Transverse colon (tissue), 4 donors: ENCODE results near the gene EIF4E3. TPM values are rescaled to one million over a fixed set of nuclear protein-coding genes. Genes with fewer than 3 reads are reported as not detected.

Experiments
- DNase-seq: peaks from one replicate; pipeline ENCODE4 v3.0.0-alpha.2; 2019
- H3K27ac ChIP-seq, 4 donors: fragments of 200-600 bp; sonication (generic); 2 replicates each; pipeline ENCODE4 v1.5.1; 2016 to 2018; ENCODE audit warnings: inconsistent platforms in 4 of 4
- H3K27me3 ChIP-seq: fragments of 200-600 bp; sonication (generic); 2 replicates; pipeline ENCODE4 v1.5.1; 2017; ENCODE audit warnings: inconsistent platforms
- H3K36me3 ChIP-seq, 4 donors: fragments of 200-600 bp; sonication (generic); 2 replicates each; pipeline ENCODE4 v1.5.1; 2017 to 2019; ENCODE audit warnings: inconsistent platforms in 4 of 4
- H3K4me1 ChIP-seq, 4 donors: fragments of 200-600 bp; sonication (generic); 2 replicates each; pipeline ENCODE4 v1.5.1; 2017 to 2020; ENCODE audit warnings: inconsistent platforms in 4 of 4
- H3K4me3 ChIP-seq, 4 donors: fragments of 200-600 bp; sonication (generic); 1 replicate in 1 of 4; 2 replicates in 3 of 4; pipeline versions ENCODE4 v1.5.1 to v1.6.1; 2017 to 2019; ENCODE audit warnings: inconsistent platforms in 4 of 4
- H3K9me3 ChIP-seq, 2 donors: fragments of 200-600 bp; sonication (generic); 2 replicates each; pipeline ENCODE4 v1.5.1; 2017 to 2019; ENCODE audit warnings: inconsistent platforms in 2 of 2
- EP300 ChIP-seq: sonication (generic); formaldehyde crosslinking; IDR thresholded peaks from one replicate; pipeline ENCODE4 v1.6.1; 2017; ENCODE audit warnings: antibody characterized with exemption, low read depth
- POLR2A ChIP-seq: fragments of 450-650 bp; IDR thresholded peaks from one replicate; pipeline ENCODE4 v1.6.1; 2016; ENCODE audit warnings: antibody characterized with exemption, mild to moderate bottlenecking, moderate library complexity
- POLR2AphosphoS5 ChIP-seq, 3 donors: sonication (generic); formaldehyde crosslinking; IDR thresholded peaks; one replicate each; pipeline ENCODE4 v1.6.1; 2016; ENCODE audit warnings: antibody characterized with exemption in 3 of 3
- WGBS, 2 donors: methylation state at CpG; one replicate each; pipeline ENCODE4 v1.1.5; 2018; ENCODE audit warnings: low coverage in 1 of 2; 5-methylcytosine and 5-hydroxymethylcytosine counted together
- in situ Hi-C, 4 donors: fragments of 200-750 bp; cut with MboI; loops; one replicate each; pipeline versions ENCODE4 v1.15.0 to v1.15.1; 2017; ENCODE audit warnings: low sequenced_read_pairs in 3 of 4, low pct_ligation_motif_present in 1 of 4, low pct_unique_long_range_greater_than_20kb in 1 of 4
- intact Hi-C: fragments of 100-400 bp; cut with DNase I; formaldehyde crosslinking; loops from one replicate; pipeline ENCODE4 v1.15.1; 2023; ENCODE audit warnings: low total_unique reads
- total RNA-seq, 4 donors: library from RNA; depleted of rRNA; stranded (reverse); fragments of >200 nt; gene quantifications; one replicate each; pipeline ENCODE4 v1.1.0, GENCODE V29; 2016
- TF ChIP-seq, protein P1 (sequence below), 5 experiments: fragments of 200-600 bp in 3 of 5; fragments of 450-650 bp in 2 of 5; sonication (generic) in 3 of 5; IDR thresholded peaks; 1 replicate in 2 of 5; 2 replicates in 3 of 5; pipeline ENCODE4 v1.5.1; 2016 to 2017; ENCODE audit warnings: antibody characterized with exemption in 5 of 5, inconsistent platforms in 3 of 5, mild to moderate bottlenecking in 2 of 5, moderate library complexity in 1 of 5

The EIF4E3 gene
- total RNA-seq, 4 donors from 2014 or later = 6.0 to 35.6 (median 19.4) TPM

- Histone ChIP-seq H3K4me1 (peaks cover 11 to 45% (median 30%) of the 10 kb centered on the region in 4 donors), H3K9me3 (no peaks in the 10 kb centered on the region), H3K27ac (peak overlapping the region; percentile 69 to 78 (median 74)), H3K4me3 (no peak overlapping the region), H3K27me3 (no peaks in the 10 kb centered on the region), H3K36me3 (no peaks in the 10 kb centered on the region)
- TF ChIP-seq POLR2A (no peak), POLR2AphosphoS5 (IDR thresholded peaks at IDR 0.05) (no peak), EP300 (no peak)
- TF ChIP-seq, protein P1, sequence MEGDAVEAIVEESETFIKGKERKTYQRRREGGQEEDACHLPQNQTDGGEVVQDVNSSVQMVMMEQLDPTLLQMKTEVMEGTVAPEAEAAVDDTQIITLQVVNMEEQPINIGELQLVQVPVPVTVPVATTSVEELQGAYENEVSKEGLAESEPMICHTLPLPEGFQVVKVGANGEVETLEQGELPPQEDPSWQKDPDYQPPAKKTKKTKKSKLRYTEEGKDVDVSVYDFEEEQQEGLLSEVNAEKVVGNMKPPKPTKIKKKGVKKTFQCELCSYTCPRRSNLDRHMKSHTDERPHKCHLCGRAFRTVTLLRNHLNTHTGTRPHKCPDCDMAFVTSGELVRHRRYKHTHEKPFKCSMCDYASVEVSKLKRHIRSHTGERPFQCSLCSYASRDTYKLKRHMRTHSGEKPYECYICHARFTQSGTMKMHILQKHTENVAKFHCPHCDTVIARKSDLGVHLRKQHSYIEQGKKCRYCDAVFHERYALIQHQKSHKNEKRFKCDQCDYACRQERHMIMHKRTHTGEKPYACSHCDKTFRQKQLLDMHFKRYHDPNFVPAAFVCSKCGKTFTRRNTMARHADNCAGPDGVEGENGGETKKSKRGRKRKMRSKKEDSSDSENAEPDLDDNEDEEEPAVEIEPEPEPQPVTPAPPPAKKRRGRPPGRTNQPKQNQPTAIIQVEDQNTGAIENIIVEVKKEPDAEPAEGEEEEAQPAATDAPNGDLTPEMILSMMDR (IDR thresholded peaks at IDR 0.05) = no peak
- 48 to 54% methylated on average over 6 to 7 of the region's 7 CpGs for WGBS, 2 donors
- DNase-seq = peak; percentile 58
- in situ Hi-C loops = no loop called here
- intact Hi-C loops = no loop called here
Measured at GRCh38 chr3:71695000-71695482, 30.2 kb downstream of the EIF4E3 start.

DNA sequence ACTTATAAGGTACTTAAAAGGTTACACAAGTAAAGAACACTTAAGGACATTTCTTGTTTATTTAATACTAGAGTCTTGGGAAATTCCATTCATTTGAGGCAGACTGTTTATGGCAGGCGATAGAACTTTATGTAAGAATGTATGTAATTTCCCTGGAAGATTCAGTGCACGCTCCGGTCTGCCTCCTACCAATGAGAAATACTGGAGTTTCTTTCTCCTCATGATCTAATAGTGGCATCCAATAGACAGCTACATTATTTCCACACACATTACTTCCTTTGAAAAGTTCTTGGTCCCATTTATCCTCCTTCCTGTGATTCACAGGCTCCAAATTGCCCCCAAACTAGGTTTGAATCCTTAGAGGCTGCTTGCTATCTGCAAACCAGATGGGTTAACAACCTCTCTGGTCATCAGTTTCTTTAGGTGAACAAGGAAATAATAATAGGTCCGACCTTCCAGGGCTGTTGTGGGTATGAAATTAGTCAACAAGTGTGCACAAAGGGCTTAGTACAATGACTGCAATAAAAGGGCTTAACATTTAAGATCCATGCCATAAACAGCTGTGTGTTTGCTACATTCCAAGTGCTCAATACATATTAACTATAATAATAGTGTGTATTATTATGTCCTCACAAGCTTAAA is 30.7 kb downstream of the EIF4E3 start:
- no peaks in the 10 kb centered on the region for H3K36me3 ChIP-seq
- H3K27me3 ChIP-seq = no peaks in the 10 kb centered on the region
- in situ Hi-C loops (no loop called here), intact Hi-C loops (no loop called here)
- TF ChIP-seq POLR2AphosphoS5 (IDR thresholded peaks at IDR 0.05) (peak in 1 of 3 donors; percentile 21), EP300 (no peak), POLR2A (no peak)
- TF ChIP-seq, protein P1 (IDR thresholded peaks at IDR 0.05) = no peak
- H3K4me1 ChIP-seq = peaks cover 11 to 50% (median 32%) of the 10 kb centered on the region in 4 donors
- peak overlapping the region; percentile 69 to 78 (median 74) for H3K27ac ChIP-seq
- peak; percentile 51 for DNase-seq
- WGBS, 2 donors = 25 to 34% methylated on average over 4 of the region's 4 CpGs
- no peaks in the 10 kb centered on the region for H3K9me3 ChIP-seq
- H3K4me3 ChIP-seq = no peak overlapping the region

DNA sequence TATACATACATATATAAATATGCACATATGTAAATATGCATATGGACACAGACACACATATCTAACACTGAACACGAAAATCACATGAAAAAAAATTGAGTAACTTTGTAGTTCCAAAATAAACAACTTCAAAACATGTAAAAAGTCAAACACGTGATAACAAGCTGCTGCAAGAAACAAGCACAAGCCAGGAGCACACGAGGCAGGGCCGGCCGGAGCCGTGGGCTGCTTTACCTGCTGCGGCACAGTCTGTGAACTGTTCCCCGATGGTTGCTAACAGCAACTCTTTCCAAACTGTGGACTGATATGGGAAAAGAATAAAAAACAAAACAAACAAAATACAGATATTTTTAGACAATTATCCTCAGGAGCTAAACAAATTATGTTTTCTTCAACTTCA is 31.6 kb downstream of the EIF4E3 start:
- DNase-seq = no peak
- Histone ChIP-seq H3K36me3 (no peaks in the 10 kb centered on the region), H3K27me3 (no peaks in the 10 kb centered on the region), H3K9me3 (no peaks in the 10 kb centered on the region), H3K4me1 (peaks cover 11 to 58% (median 36%) of the 10 kb centered on the region in 4 donors), H3K4me3 (no peak overlapping the region), H3K27ac (peak overlapping the region; percentile 69 to 78 (median 74))
- TF ChIP-seq POLR2AphosphoS5 (IDR thresholded peaks at IDR 0.05) = no peak
- intact Hi-C loops = no loop called here
- WGBS, 2 donors = 65 to 69% methylated on average over 8 of the region's 8 CpGs
- in situ Hi-C loops = no loop called here

DNA sequence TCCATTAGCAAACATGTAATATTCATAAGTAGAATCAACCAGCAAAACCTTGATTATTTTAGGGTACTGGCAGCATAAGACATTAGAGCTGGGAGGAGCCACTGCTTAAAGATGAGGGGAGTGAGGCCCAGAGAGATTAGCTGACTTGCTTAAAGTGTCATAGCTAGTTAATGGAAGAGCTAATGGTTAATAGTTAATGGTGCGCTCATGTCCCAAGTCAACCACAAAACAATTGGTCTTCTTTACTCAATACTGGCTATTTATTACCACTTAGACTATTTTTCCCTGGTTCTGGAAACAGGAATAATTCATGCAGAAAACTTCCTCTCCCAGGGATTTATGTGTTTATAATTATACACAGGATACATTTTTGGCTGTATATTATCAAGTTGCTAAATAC is 33.1 kb downstream of the EIF4E3 start:
- 97 to 100% methylated on average over 1 of the region's 1 CpG for WGBS, 2 donors
- in situ Hi-C loops (no loop called here), intact Hi-C loops (no loop called here)
- no peak for DNase-seq
- H3K4me3 ChIP-seq = no peak overlapping the region
- H3K27me3 ChIP-seq = no peaks in the 10 kb centered on the region
- no peak overlapping the region for H3K27ac ChIP-seq
- peaks cover 11 to 63% (median 44%) of the 10 kb centered on the region in 4 donors for H3K4me1 ChIP-seq
- TF ChIP-seq POLR2AphosphoS5 (IDR thresholded peaks at IDR 0.05) (no peak), EP300 (no peak), POLR2A (no peak)
- TF ChIP-seq, protein P1 (IDR thresholded peaks at IDR 0.05) = no peak
- H3K9me3 ChIP-seq = no peaks in the 10 kb centered on the region
- no peaks in the 10 kb centered on the region for H3K36me3 ChIP-seq
